Smooth muscle cell (in vitro differentiated cells): Measurements from ENCODE around the gene ZNF595. TPM values are rescaled to one million over a fixed set of nuclear protein-coding genes. Genes with fewer than 3 reads are reported as not detected.
A peak's percentile ranks its signal among the peaks of the same experiment; 100 is the strongest.

Experiments
- DNase-seq: peaks from one replicate; lab custom pipeline; 2025; ENCODE audit not compliant: unreplicated experiment; lab: John Stamatoyannopoulos, UW
- H2AFZ ChIP-seq: fragments of 200-600 bp; sonication (generic); 2 replicates; pipeline ENCODE4 v1.6.0; 2016; ENCODE audit warnings: antibody characterized with exemption, low read depth, mild to moderate bottlenecking
- H3F3A ChIP-seq: fragments of 200-600 bp; sonication (generic); 2 replicates; pipeline ENCODE4 v1.6.0; 2017; ENCODE audit warnings: antibody characterized with exemption, low read depth
- H3K27ac ChIP-seq: fragments of 200-600 bp; sonication (generic); 2 replicates; pipeline ENCODE4 v1.5.1; 2016; ENCODE audit warnings: low read depth, mild to moderate bottlenecking
- H3K27me3 ChIP-seq: fragments of 200-600 bp; sonication (generic); 2 replicates; pipeline ENCODE4 v1.6.1; 2016; ENCODE audit warnings: low read depth, mild to moderate bottlenecking
- H3K36me3 ChIP-seq: fragments of 200-600 bp; sonication (generic); 2 replicates; pipeline ENCODE4 v1.5.1; 2016; ENCODE audit warnings: low read depth
- H3K4me1 ChIP-seq: fragments of 200-600 bp; sonication (generic); 2 replicates; pipeline ENCODE4 v1.5.1; 2016; ENCODE audit warnings: low read depth
- H3K4me2 ChIP-seq: fragments of 200-600 bp; sonication (generic); 2 replicates; pipeline ENCODE4 v1.6.0; 2016; ENCODE audit warnings: mild to moderate bottlenecking
- H3K4me3 ChIP-seq: fragments of 200-600 bp; sonication (generic); 2 replicates; pipeline ENCODE4 v1.5.1; 2016; ENCODE audit warnings: mild to moderate bottlenecking
- H3K79me2 ChIP-seq: fragments of 200-600 bp; sonication (generic); 2 replicates; pipeline ENCODE4 v1.6.0; 2016; ENCODE audit warnings: low read depth, mild to moderate bottlenecking
- H3K9ac ChIP-seq: fragments of 200-600 bp; sonication (generic); 2 replicates; pipeline ENCODE4 v1.6.0; 2016; ENCODE audit warnings: low read depth
- H3K9me3 ChIP-seq: fragments of 200-600 bp; sonication (generic); replicated peaks from 2 replicates; pipeline ENCODE4 v1.5.1; 2016; ENCODE audit warnings: low read depth
- H4K20me1 ChIP-seq: fragments of 200-600 bp; sonication (generic); 2 replicates; pipeline ENCODE4 v1.6.0; 2016; ENCODE audit warnings: low read depth
- WGBS: methylation state at CpG from one replicate; pipeline ENCODE4 v1.1.7; 2016; ENCODE audit warnings: low lambda C conversion rate; 5-methylcytosine and 5-hydroxymethylcytosine counted together
- polyA plus RNA-seq: library from polyadenylated mRNA; unstranded; fragments of >200 nt; fragmentation: Nextera tagmentation; extraction: Ambion mirVana; gene quantifications from 2 replicates; pipeline ENCODE4 v1.2.1, GENCODE V29; 2016
- total RNA-seq: library from RNA; depleted of rRNA; stranded (reverse); fragments of >200 nt; gene quantifications from 2 replicates; pipeline ENCODE4 v1.2.3, GENCODE V29; 2014
- TF ChIP-seq, protein P1 (sequence below): fragments of 200-600 bp; sonication (generic); IDR thresholded peaks from 2 replicates; pipeline ENCODE4 v1.5.1; 2017; ENCODE audit warnings: borderline replicate concordance, mild to moderate bottlenecking, antibody characterized with exemption; ENCODE audit not compliant: insufficient read depth, poor library complexity, severe bottlenecking

The ZNF595 gene
- total and polyA plus RNA-seq, 2 experiments from 2014 or later, result 2.7 to 9.2 TPM

DNA sequence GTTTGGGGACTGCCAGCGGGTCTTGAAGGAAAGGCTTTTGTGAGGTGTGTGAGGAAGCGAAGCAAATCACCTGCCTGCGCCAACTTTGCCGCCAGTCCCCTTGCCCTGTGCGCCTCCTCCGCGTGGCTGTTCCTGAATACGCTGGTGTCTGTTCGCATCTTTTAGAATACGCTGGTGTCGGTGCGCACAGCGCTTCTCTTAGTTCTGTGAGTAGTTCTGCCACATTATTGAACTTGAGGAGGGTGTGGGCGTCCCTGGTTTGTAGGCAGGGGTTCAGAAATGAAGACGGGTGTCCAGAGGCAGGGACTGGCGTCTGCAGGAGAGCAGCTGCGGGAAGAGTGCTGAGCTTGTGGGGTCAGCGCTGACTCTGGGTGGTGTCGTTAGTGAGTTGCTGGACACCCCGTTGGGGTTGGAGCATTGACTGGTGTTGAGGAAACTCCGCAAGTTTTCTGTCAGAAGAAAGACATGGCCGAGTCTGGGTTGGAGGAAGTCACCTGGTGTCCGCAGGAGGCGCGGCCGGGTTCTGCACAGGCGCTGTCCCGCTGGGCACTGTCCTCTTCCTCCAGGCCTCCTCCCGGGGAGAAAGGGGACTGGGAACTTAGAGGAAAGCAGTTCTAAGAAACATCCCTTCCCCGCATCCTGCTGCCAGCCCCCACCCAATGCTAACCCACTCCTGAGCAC, 72.1 kb downstream of the ZNF595 start:
- Histone ChIP-seq H2AFZ (peak overlapping the region; percentile 98), H3K79me2 (peaks cover 22% of the 10 kb centered on the region), H4K20me1 (no peaks in the 10 kb centered on the region), H3K9me3 (no peaks in the 10 kb centered on the region), H3K27ac (no peak overlapping the region), H3K9ac (peak overlapping the region; percentile 59), H3K27me3 (no peaks in the 10 kb centered on the region), H3K4me3 (peak overlapping the region; percentile 86), H3K36me3 (no peaks in the 10 kb centered on the region), H3K4me1 (peaks cover 5% of the 10 kb centered on the region), H3K4me2 (peak overlapping the region; percentile 92), H3F3A (no peaks in the 10 kb centered on the region)
- TF ChIP-seq, protein P1, sequence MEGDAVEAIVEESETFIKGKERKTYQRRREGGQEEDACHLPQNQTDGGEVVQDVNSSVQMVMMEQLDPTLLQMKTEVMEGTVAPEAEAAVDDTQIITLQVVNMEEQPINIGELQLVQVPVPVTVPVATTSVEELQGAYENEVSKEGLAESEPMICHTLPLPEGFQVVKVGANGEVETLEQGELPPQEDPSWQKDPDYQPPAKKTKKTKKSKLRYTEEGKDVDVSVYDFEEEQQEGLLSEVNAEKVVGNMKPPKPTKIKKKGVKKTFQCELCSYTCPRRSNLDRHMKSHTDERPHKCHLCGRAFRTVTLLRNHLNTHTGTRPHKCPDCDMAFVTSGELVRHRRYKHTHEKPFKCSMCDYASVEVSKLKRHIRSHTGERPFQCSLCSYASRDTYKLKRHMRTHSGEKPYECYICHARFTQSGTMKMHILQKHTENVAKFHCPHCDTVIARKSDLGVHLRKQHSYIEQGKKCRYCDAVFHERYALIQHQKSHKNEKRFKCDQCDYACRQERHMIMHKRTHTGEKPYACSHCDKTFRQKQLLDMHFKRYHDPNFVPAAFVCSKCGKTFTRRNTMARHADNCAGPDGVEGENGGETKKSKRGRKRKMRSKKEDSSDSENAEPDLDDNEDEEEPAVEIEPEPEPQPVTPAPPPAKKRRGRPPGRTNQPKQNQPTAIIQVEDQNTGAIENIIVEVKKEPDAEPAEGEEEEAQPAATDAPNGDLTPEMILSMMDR, result no peak
- WGBS, result 2% methylated on average over 29 of the region's 30 CpGs
- peak; percentile 27 for DNase-seq

- H3K9ac ChIP-seq, result no peak overlapping the region
- no peaks in the 10 kb centered on the region for H4K20me1 ChIP-seq
- no peaks in the 10 kb centered on the region for H3K27me3 ChIP-seq
- no peak for DNase-seq
- peaks cover 22% of the 10 kb centered on the region for H3K79me2 ChIP-seq
- TF ChIP-seq, protein P1, result no peak
- H3K36me3 ChIP-seq, result no peaks in the 10 kb centered on the region
- no peaks in the 10 kb centered on the region for H3K9me3 ChIP-seq
- 47% methylated on average over 5 of the region's 5 CpGs for WGBS
- H3K4me1 ChIP-seq, result peaks cover 5% of the 10 kb centered on the region
- H2AFZ ChIP-seq, result peak overlapping the region; percentile 98
- no peaks in the 10 kb centered on the region for H3F3A ChIP-seq
- H3K4me2 ChIP-seq, result peak overlapping the region; percentile 92
- H3K4me3 ChIP-seq, result peak overlapping the region; percentile 86
- no peak overlapping the region for H3K27ac ChIP-seq
Measured at GRCh38 chr4:125833-126232, 72.7 kb downstream of the ZNF595 start.

DNA sequence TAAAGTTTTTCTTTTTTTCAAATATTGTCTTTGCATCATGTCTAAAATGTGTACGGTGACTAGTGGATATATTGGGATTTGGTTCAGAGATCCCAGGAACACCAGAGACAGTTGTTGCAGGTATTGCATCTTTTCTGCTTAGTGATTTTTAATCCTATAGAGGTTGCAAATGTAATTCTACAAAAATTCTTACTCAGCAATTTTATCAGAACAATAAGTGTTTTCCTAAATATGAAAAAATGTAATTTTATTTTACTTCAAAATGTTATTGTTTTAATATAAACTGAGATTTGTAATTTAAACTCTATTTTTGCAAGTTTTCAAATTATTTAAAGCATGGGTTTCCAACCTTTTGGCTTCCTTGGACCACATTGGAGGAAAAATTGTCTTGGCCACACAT, 79.4 kb downstream of the ZNF595 start:
- Histone ChIP-seq H3K27me3 (no peaks in the 10 kb centered on the region), H3K4me2 (no peak overlapping the region), H3K9me3 (peaks cover 12% of the 10 kb centered on the region), H3K9ac (no peak overlapping the region), H4K20me1 (no peaks in the 10 kb centered on the region), H3K4me1 (no peaks in the 10 kb centered on the region), H3K27ac (no peak overlapping the region), H3K36me3 (peaks cover 29% of the 10 kb centered on the region), H3F3A (no peaks in the 10 kb centered on the region), H3K79me2 (peaks cover 38% of the 10 kb centered on the region), H2AFZ (no peak overlapping the region), H3K4me3 (no peak overlapping the region)
- no CpG with 5 or more reads among the region's 1 CpG for whole genome bisulfite sequencing
- TF ChIP-seq, protein P1, result no peak
- no peak for DNase-seq

Other genes with a start within 250 kb of the ZNF595 start
- gene ZNF718, start 71.2 kb downstream of the ZNF595 start, total RNA-seq, result 2.1 and 3.4 TPM in 2 replicates
- gene ZNF718, start 71.2 kb downstream of the ZNF595 start, polyA plus RNA-seq, result 1.2 and 1.7 TPM in 2 replicates